D721Med (cell line): ENCODE data around the gene BBLN.

Source experiments
- DNase-seq: peaks from one replicate; pipeline ENCODE4 v3.0.0; 2011; ENCODE audit warnings: low spot score; ENCODE audit not compliant: insufficient read length
- FAIRE-seq: peaks from 2 replicates; lab custom pipeline; 2011; peaks lifted over from hg19 to GRCh38; lab: Jason Lieb, UNC
- CTCF ChIP-seq: IDR thresholded peaks from 2 replicates; pipeline ENCODE4 v1.5.1; 2012; ENCODE audit warnings: mild to moderate bottlenecking, control low read depth; ENCODE audit not compliant: insufficient read depth; ENCODE audit errors: missing control alignments

The BBLN gene

GRCh38 chr9:128169492-128169891 is 9.4 kb downstream of the BBLN start:
- no peak for TF ChIP-seq CTCF
- no peak for FAIRE-seq
- DNase-seq = no peak

- DNase-seq (peak; percentile 86), FAIRE-seq (no peak)
- TF ChIP-seq CTCF = no peak
These were observed 9.9 kb downstream of the BBLN start for GRCh38 chr9:128169925-128170324.

GRCh38 chr9:128174062-128174461 is 14.0 kb downstream of the BBLN start:
- no peak for TF ChIP-seq CTCF
- peak; percentile 65 for DNase-seq
- FAIRE-seq = no peak

GRCh38 chr9:128175102-128175563 is 15.1 kb downstream of the BBLN start:
- no peak for DNase-seq
- FAIRE-seq = no peak
- TF ChIP-seq CTCF = no peak

- TF ChIP-seq CTCF = no peak
- no peak for FAIRE-seq
- no peak for DNase-seq
These were observed 15.7 kb downstream of the BBLN start for GRCh38 chr9:128175726-128176125.

- no peak for TF ChIP-seq CTCF
- FAIRE-seq (no peak), DNase-seq (no peak)
These were observed 18.9 kb downstream of the BBLN start for GRCh38 chr9:128178806-128179431.

GRCh38 chr9:128180001-128180400 is 19.9 kb downstream of the BBLN start:
- DNase-seq = no peak
- no peak for TF ChIP-seq CTCF
- no peak for FAIRE-seq
